ENCODE data around the gene XPO1. TPM values are rescaled to one million over a fixed set of nuclear protein-coding genes. Genes with fewer than 3 reads are reported as not detected.

XPO1 gene
- polyA plus RNA-seq, 1 donor from 2014 or later: 494 TPM

DNA sequence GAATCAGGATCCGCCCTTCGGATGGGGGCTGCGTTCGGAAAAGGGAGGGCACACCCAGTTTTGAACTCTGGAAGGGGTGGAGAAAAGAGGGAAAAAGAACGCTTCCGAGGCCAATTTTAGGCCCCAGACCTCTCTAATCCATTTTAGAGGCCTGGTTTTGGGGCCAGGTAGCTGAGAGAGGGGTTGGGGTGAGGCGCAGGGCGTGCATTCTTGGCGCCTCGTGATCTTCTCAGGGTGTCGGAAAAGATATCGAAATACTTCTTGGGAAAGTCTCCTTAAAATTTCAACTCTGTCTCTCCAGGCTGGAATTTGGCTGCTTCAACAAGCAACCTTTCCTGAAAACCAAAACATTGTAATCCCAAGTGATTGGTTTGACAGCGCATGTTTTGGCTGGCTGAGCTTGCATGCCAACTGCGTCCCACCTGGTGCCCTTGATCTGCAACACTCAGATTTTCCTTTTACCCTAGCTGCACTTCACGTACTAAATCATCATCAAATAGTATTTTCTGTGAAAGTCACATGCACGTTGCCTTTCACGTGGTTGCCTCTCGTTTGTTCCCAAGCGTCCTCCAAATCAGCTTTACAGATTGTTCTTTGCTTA is 864 bp upstream of the XPO1 start:
- Histone ChIP-seq H3K36me3 (ENCODE audit: insufficient read depth, low read length) (no peaks in the 10 kb centered on the region), H3K9me3 (ENCODE audit: low read length) (no peaks in the 10 kb centered on the region), H4K20me1 (ENCODE audit: insufficient read depth) (peaks cover 31% of the 10 kb centered on the region), H3K4me3 (ENCODE audit: low read length) (peak overlapping the region; percentile 77), H3K27me3 (ENCODE audit: insufficient read depth, low read depth, low read length) (no peaks in the 10 kb centered on the region), H3K79me2 (replicated peaks; ENCODE audit: insufficient read depth, low read length) (peaks cover 31% of the 10 kb centered on the region), H3F3A (ENCODE audit: insufficient read depth, low read length, poor library complexity, severe bottlenecking) (no peaks in the 10 kb centered on the region), H3K27ac (ENCODE audit: low read length) (peak overlapping the region; percentile 95), H2AFZ (ENCODE audit: low read depth, low read length) (peak overlapping the region; percentile 62), H3K9me2 (ENCODE audit: insufficient read depth, low read length) (no peaks in the 10 kb centered on the region), H3K9ac (ENCODE audit: low read length) (peak overlapping the region; percentile 80), H3K4me2 (ENCODE audit: low read length) (peak overlapping the region; percentile 79)
- TF ChIP-seq RAD21 (conservative IDR thresholded peaks at IDR 0.05) (no peak), EP300 (conservative IDR thresholded peaks at IDR 0.05; ENCODE audit: poor library complexity, severe bottlenecking) (no peak), POLR2AphosphoS5 (IDR thresholded peaks at IDR 0.05) (peak; percentile 54), MXI1 (conservative IDR thresholded peaks at IDR 0.05; ENCODE audit: poor library complexity, severe bottlenecking) (peak; percentile 42), SMC3 (conservative IDR thresholded peaks at IDR 0.05; ENCODE audit: poor library complexity) (no peak), TAF1 (IDR thresholded peaks at IDR 0.05; ENCODE audit: low read depth) (no peak), EZH2 (IDR thresholded peaks at IDR 0.05; ENCODE audit: borderline replicate concordance, insufficient read depth, low read length, poor library complexity, severe bottlenecking) (no peak)
- TF ChIP-seq, protein P1, sequence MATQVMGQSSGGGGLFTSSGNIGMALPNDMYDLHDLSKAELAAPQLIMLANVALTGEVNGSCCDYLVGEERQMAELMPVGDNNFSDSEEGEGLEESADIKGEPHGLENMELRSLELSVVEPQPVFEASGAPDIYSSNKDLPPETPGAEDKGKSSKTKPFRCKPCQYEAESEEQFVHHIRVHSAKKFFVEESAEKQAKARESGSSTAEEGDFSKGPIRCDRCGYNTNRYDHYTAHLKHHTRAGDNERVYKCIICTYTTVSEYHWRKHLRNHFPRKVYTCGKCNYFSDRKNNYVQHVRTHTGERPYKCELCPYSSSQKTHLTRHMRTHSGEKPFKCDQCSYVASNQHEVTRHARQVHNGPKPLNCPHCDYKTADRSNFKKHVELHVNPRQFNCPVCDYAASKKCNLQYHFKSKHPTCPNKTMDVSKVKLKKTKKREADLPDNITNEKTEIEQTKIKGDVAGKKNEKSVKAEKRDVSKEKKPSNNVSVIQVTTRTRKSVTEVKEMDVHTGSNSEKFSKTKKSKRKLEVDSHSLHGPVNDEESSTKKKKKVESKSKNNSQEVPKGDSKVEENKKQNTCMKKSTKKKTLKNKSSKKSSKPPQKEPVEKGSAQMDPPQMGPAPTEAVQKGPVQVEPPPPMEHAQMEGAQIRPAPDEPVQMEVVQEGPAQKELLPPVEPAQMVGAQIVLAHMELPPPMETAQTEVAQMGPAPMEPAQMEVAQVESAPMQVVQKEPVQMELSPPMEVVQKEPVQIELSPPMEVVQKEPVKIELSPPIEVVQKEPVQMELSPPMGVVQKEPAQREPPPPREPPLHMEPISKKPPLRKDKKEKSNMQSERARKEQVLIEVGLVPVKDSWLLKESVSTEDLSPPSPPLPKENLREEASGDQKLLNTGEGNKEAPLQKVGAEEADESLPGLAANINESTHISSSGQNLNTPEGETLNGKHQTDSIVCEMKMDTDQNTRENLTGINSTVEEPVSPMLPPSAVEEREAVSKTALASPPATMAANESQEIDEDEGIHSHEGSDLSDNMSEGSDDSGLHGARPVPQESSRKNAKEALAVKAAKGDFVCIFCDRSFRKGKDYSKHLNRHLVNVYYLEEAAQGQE (IDR thresholded peaks at IDR 0.05; ENCODE audit: borderline replicate concordance): peak; percentile 27
- TF ChIP-seq, protein P2, sequence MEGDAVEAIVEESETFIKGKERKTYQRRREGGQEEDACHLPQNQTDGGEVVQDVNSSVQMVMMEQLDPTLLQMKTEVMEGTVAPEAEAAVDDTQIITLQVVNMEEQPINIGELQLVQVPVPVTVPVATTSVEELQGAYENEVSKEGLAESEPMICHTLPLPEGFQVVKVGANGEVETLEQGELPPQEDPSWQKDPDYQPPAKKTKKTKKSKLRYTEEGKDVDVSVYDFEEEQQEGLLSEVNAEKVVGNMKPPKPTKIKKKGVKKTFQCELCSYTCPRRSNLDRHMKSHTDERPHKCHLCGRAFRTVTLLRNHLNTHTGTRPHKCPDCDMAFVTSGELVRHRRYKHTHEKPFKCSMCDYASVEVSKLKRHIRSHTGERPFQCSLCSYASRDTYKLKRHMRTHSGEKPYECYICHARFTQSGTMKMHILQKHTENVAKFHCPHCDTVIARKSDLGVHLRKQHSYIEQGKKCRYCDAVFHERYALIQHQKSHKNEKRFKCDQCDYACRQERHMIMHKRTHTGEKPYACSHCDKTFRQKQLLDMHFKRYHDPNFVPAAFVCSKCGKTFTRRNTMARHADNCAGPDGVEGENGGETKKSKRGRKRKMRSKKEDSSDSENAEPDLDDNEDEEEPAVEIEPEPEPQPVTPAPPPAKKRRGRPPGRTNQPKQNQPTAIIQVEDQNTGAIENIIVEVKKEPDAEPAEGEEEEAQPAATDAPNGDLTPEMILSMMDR (IDR thresholded peaks at IDR 0.05; ENCODE audit: poor library complexity, severe bottlenecking): no peak

- peak overlapping the region; percentile 95 for H3K27ac ChIP-seq (ENCODE audit: low read length)
- H2AFZ ChIP-seq (ENCODE audit: low read depth, low read length): no peak overlapping the region
- no peaks in the 10 kb centered on the region for H3K36me3 ChIP-seq (ENCODE audit: insufficient read depth, low read length)
- no peak overlapping the region for H3K4me2 ChIP-seq (ENCODE audit: low read length)
- peaks cover 43% of the 10 kb centered on the region for H4K20me1 ChIP-seq (ENCODE audit: insufficient read depth)
- peak overlapping the region; percentile 91 for H3K9ac ChIP-seq (ENCODE audit: low read length)
- peak overlapping the region; percentile 77 for H3K4me3 ChIP-seq (ENCODE audit: low read length)
- H3K79me2 ChIP-seq (replicated peaks; ENCODE audit: insufficient read depth, low read length): peaks cover 42% of the 10 kb centered on the region
- H3F3A ChIP-seq (ENCODE audit: insufficient read depth, low read length, poor library complexity, severe bottlenecking): no peaks in the 10 kb centered on the region
- H3K9me2 ChIP-seq (ENCODE audit: insufficient read depth, low read length): no peaks in the 10 kb centered on the region
- H3K27me3 ChIP-seq (ENCODE audit: insufficient read depth, low read depth, low read length): no peaks in the 10 kb centered on the region
- H3K9me3 ChIP-seq (ENCODE audit: low read length): no peaks in the 10 kb centered on the region
- no peak for TF ChIP-seq MXI1 (conservative IDR thresholded peaks at IDR 0.05; ENCODE audit: poor library complexity, severe bottlenecking)
- TF ChIP-seq RAD21 (conservative IDR thresholded peaks at IDR 0.05): no peak
- TF ChIP-seq EZH2 (IDR thresholded peaks at IDR 0.05; ENCODE audit: borderline replicate concordance, insufficient read depth, low read length, poor library complexity, severe bottlenecking): no peak
- TF ChIP-seq, protein P2 (IDR thresholded peaks at IDR 0.05; ENCODE audit: poor library complexity, severe bottlenecking): no peak
- TF ChIP-seq TAF1 (IDR thresholded peaks at IDR 0.05; ENCODE audit: low read depth): no peak
- TF ChIP-seq, protein P1 (IDR thresholded peaks at IDR 0.05; ENCODE audit: borderline replicate concordance): no peak
- no peak for TF ChIP-seq POLR2AphosphoS5 (IDR thresholded peaks at IDR 0.05)
- no peak for TF ChIP-seq SMC3 (conservative IDR thresholded peaks at IDR 0.05; ENCODE audit: poor library complexity)
- TF ChIP-seq EP300 (conservative IDR thresholded peaks at IDR 0.05; ENCODE audit: poor library complexity, severe bottlenecking): no peak
These were observed 281 bp downstream of the XPO1 start for GRCh38 chr2:61537950-61538199.

Measured in neural cell (in vitro differentiated cells).